ENCODE results near the gene TOR4A. TPM values are rescaled to one million over a fixed set of nuclear protein-coding genes. Genes with fewer than 3 reads are reported as not detected.

TOR4A gene
- total RNA-seq, 2 donors from 2014 or later, result 2.6 to 8.8 TPM

DNA sequence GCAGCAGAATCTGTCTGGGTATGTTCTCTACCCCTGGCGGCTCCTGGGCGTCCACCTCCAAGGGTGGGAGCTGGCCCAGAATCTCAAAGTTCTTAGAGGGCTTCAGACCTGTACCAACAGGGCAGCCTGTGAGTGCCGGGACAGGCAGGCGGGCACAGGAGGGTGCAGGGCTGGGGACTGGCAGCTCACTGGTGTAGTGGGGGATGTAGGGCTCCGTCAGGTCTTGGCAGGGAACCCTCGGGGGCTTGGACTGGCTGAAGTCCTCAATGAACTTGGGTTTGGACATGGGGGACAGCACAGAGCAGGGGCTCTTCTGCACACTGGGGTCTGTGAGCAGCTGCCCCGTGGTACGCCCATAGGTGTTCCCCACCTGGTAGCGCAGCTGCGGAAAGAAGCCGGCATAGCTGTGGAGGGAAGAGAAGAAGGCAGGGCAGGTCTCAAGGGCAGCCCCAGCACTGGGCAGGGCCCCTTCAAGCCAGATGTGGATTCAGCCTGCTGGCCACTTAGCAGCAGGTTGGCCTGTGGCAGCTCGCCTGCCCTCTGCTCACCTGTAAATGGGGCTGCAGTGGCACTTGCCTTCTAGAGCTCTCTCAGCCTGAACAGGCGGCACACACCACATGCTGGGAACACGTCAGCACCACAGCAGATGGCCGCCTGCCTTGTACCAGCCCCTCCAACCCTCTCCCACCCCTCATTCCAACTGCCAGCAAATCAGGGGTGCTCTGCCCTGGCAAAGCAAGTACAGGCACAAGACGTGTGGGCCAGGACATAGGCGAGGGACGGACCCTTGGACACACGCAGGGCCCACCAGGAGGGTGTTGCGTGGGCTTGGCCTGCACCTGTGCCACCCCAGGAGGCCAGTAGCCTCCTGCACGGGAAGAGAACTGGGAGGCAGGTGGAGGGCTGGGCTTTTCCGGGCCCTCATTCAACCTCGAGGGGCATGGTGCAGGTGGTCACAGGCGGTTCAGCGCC lies 31.8 kb upstream of the TOR4A start:
- Mint-ChIP-seq H3K36me3 (peaks cover 14 to 15% of the 10 kb centered on the region in 2 donors), H3K27ac (peak overlapping the region; percentile 14 to 97), H3K9me3 (no peaks in the 10 kb centered on the region)
- ATAC-seq, result no peak
- peak in 1 of 2 donors; percentile 56 for DNase-seq (ENCODE audit: low spot score in 2 of 2)

DNA sequence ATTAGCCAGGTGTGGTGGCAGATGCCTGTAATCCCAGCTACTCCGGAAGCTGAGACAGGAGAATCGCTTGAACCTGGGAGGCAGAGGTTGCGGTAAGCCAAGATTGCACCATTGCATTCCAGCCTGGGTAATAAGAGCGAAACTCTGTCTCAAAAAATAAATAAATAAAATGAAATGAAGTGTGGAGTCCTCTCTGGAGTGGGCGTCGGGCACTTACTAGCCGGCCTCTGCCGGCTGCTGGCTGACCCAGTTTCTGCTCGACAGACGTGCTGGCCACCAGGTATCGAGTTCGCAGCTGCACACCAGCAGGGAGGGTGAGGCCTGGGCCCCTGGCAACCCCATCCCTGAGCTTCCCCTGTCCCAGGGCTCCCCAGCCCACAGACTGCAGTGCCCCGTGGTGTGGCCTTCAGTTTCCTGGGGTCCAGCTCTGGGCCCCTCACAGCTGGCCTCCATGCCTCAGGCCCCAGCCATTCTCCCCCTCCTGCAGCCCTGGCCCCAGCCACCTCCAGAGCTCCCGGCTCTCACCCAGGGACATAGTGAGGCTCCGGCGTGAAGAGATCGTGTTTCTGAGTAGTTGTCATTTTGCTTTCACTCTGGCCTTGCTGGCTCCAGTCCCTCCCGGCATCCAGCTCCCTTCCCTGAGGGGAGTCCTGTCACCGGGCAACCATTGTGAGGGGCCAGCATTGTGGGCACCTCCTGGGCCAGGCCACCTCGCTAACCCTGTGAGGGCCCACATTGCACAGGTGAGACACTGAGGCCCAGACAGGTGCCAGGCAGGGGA lies 30.2 kb upstream of the TOR4A start:
- DNase-seq (ENCODE audit: low spot score in 2 of 2), result peak in 1 of 2 donors; percentile 55
- ATAC-seq, result peak in 1 of 2 donors; percentile 6
- Mint-ChIP-seq H3K9me3 (no peaks in the 10 kb centered on the region), H3K36me3 (peaks cover 9 to 10% of the 10 kb centered on the region in 2 donors), H3K27ac (no peak overlapping the region)

DNA sequence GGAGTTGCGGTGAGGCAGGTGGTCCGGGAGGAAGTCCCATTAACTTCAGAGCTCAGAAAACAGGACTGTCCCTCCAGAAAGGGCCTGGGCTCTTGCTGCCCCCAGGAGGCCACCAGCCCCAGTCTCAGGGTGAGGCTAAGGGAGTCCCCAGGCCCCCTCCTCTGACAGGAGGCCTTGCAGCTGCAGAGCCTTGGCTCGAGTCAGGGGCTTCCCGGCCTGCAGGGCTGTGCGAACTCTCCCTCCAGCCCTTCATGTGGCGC lies 29.7 kb upstream of the TOR4A start:
- no peaks in the 10 kb centered on the region for H3K9me3 Mint-ChIP-seq
- no peak for DNase-seq (ENCODE audit: low spot score in 2 of 2)
- H3K36me3 Mint-ChIP-seq, result peaks cover 4 to 5% of the 10 kb centered on the region in 2 donors
- no peak overlapping the region for H3K27ac Mint-ChIP-seq
- ATAC-seq, result no peak

DNA sequence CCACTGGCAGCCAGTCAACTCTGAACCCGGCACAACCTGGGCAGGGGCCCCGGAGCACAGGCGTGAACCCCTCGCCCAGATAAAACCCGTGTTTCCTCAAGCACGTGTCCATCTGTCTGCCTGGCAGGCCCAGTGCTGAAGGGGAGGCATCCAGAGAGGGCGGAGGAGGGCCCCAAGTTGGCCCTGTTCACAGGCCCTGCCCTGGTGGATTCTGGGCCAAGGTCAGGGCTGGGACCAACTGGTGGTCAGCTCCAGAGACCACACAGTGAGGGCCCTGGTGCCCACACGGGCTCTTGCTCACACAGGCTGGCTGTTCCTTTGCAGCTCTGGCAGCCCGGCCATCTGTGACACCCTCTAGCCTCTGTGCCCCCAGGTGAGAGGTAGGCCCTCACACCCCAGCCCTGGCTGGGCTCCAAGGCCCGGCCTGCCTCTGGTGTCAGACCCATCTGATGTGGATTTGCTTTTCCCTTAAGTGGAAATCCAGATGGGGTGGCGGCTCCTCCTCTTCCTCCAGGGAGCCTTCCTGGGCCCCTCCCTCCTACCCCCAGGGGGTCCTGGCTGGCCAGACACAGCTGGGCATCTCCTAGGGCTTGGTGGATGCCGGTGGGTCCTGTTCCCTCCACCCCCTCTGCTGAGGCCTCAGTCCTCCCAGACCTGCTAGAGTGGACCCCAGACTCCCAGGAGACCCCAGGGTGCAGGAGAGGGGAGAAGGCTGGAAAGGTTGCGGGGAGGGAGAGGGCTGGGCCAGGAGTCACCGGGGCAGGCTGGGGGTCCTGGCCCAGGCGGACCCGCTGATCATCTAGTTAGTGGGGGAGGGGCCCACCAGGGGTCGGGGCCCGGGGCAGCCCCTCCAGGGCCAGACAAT lies 27.0 kb upstream of the TOR4A start:
- no peak for ATAC-seq
- H3K36me3 Mint-ChIP-seq, result peaks cover 0 to 4% of the 10 kb centered on the region in 2 donors
- no peak for DNase-seq (ENCODE audit: low spot score in 2 of 2)
- no peak overlapping the region for H3K27ac Mint-ChIP-seq
- no peaks in the 10 kb centered on the region for H3K9me3 Mint-ChIP-seq

DNA sequence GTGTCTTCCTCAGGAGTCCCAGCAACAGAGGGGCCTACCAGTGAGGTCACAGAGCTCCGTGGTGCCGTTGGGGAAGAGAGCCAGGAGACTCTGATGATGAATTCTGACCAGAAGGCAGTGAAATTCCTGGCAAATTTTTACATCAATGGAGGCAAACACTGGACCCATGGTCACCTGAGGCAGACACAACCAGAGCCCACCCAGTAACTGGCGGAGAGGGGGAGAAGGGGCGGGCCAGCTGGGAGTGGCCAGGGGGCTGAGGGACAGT lies 26.4 kb upstream of the TOR4A start, which contains the start of gene STPG3:
Gene STPG3, plus strand, starts transcription at position 93 of the 268 bp plus-strand sequence. Its CDS starts 1 bp downstream, at position 94.
- DNase-seq (ENCODE audit: low spot score in 2 of 2), result no peak
- no peak for ATAC-seq
- H3K36me3 Mint-ChIP-seq, result peaks cover 0 to 10% of the 10 kb centered on the region in 2 donors
- H3K9me3 Mint-ChIP-seq, result no peaks in the 10 kb centered on the region
- no peak within 1 kb of the TSS for H3K27ac Mint-ChIP-seq

DNA sequence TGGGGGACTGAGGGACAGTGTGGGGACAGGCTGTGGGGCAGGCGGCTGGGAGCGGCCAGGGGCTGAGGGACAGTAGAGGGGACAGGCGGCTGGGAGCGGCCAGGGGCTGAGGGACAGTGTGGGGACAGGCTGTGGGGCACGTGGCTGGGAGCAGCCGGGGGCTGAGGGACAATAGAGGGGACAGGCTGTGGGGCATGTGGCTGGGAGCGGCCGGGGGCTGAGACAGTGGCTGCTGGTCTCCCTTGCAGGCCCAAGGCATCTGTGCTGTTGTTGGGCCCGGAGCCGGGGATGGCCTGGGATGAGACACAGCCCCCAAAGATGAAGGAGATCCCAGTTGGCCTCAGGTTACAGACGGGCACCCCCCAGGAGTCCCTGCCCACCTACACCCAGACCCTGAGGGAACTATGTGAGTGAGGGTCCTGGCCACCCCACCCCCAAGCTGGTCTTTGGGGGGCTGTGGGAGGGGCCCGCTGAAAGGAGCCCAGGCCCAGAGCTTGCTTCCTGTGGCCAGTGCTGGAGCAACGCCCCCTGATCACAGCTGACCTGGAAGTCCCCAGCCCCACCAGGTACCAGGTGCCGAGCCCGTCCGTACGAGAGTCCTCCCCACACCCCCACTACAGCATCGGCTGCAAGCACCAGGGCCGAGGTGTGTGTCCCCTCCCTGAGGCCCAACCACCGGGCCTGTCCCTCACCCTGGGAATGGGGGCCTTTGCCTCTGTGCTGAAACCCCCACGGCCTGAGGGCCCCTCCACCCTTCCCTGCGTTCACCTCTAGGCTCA lies 25.8 kb upstream of the TOR4A start:
- no peak overlapping the region for H3K27ac Mint-ChIP-seq
- no peaks in the 10 kb centered on the region for H3K9me3 Mint-ChIP-seq
- no peak for DNase-seq (ENCODE audit: low spot score in 2 of 2)
- ATAC-seq, result no peak
- H3K36me3 Mint-ChIP-seq, result peaks cover 0 to 16% of the 10 kb centered on the region in 2 donors

DNA sequence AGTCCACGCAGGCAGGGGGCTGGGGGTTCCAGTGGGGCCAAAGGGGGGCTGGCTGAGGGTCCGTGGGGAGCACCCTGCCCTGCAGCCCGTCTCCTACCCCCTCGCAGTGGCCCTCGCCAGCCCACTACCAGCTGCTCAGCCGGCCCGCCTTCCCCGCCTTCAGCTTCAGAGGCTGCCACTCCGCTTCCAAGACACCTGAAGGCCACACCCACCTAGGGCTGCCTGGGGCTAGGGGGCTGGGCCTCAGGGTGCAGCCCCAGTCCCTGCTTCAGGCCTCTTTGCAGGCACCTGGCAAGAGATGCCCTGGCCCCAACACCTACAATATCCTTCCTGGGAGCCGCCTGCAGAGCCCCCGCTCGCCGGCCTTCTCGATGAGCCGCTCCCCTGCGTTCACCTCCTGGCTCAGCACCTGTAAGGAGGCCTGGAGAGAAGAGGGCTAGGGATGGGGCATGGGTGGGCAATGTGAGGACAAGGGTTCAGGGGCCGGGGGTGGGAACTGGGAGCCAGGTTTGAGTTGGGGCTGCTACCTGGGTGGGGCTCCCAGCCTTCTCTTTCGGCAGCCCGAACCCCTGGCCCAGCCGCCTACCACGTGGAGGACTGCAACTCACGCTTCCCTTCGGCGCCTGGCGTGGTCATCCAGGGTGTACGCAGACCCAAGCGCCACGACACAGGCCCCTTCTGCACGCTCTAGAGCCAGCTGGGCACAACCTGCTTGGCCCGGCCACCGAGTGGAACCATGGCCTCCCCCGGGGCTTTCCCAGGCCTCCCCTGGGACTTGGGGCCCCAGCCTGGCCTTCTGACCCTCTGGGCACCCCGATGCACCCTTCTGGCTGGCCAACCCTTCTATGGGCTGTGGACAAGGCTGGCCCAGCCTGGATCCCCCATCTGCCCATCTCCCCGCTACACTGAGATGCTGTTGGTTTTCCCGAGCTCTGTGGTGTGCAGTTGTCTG lies 24.7 kb upstream of the TOR4A start:
- H3K36me3 Mint-ChIP-seq, result peaks cover 0 to 16% of the 10 kb centered on the region in 2 donors
- H3K27ac Mint-ChIP-seq, result no peak overlapping the region
- ATAC-seq (no peak), DNase-seq (ENCODE audit: low spot score in 2 of 2) (no peak)
- no peaks in the 10 kb centered on the region for H3K9me3 Mint-ChIP-seq

DNA sequence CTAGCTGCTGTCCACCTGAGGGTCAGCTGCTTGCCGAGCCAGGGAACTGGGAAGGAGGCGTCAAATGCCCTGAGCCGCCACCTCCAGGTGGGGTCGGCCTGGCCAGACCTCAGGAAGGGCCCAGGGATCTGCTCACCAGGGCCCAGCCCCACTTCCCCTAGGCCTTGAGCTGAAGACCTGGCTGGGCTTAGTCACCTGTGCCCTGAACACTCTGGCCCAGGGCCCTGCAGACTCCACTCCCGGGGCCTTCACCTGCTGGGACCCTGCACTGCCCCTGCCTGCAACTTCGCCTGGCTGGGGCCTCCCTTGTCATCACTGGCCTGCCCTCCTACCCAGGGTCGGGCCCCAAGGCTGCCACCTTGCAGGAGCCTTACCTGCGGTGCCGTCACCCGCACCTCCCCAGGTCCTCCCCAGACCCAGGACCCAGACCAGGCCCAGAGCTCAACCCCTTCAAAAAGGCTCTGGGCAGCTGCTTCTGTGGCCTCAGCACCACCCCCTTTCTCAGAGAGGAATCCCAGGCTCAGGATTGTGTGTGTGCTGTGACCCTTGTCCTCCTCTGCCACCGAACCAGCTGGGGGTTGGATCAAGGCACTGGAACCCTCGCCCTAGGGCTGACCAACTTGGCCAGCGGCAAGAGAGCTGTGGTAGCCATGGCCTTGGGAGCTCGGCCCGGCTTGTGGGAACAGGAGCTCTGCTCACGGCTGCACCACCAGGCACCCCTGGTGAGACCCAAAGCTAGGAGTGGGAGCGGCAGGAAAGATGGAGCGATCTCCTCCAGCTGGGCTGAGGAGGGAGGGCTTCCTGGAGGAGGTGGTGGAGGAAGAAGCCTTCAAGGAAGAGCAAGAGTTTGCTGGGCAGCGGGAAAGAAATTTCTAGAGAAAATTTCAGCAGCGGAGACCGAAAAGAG lies 23.6 kb upstream of the TOR4A start:
- DNase-seq (ENCODE audit: low spot score in 2 of 2), result no peak
- peaks cover 0 to 16% of the 10 kb centered on the region in 2 donors for H3K36me3 Mint-ChIP-seq

DNA sequence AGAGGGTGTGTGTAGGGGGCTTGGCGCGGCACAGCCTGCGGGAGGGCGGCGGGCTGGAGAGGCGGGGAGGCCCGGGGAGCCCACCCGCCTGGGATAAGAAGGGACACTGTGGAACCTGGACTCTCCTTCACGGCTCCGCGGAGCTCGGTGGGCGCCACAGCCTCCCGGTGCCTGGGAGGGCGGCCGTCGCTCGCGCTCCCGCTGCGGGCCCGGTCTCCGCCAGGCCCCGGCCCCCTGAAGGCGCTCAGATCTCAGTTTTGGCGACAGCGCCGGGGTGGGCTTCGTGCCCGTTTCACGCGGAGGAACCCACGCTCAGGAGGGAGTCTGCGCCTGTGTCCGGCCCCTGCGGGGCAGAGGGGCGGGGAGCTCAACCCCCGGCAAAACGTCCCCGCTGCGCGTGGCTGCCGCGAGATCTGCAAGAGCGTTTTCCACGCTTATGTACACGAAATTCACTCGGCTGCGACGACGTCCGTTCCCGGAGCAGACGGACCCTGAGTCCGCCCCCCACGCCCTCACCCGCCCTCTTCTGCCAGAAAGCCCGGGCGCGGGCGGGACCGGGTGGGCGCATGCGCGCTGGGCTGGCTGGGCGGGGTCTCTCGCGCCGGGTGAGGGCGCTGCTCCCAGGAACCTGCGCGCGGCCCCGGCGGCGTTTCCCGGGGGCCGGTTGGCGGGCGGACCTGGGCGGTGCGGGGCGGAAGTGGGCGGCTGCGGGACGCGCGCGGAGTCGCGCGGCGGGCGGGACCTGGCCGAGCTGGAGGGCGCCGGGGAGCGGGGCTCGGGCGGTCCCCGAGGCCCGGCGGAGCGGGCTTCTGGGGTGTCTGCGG lies 22.7 kb upstream of the TOR4A start, which contains the start of gene NELFB:
Gene NELFB, plus strand, starts transcription at position 704 of the 824 bp plus-strand sequence.
- peak; percentile 81 to 90 for ATAC-seq
- DNase-seq (ENCODE audit: low spot score in 2 of 2), result peak; percentile 97 to 100
- H3K9me3 Mint-ChIP-seq, result no peaks in the 10 kb centered on the region
- H3K27ac Mint-ChIP-seq, result peak within 1 kb of the TSS; percentile 84 to 85
- peaks cover 0 to 16% of the 10 kb centered on the region in 2 donors for H3K36me3 Mint-ChIP-seq

More for the DNA sequence above, 23.6 kb upstream of the TOR4A start:
- no peak for ATAC-seq
- no peaks in the 10 kb centered on the region for H3K9me3 Mint-ChIP-seq
- H3K27ac Mint-ChIP-seq, result peak overlapping the region; percentile 84 to 85

DNA sequence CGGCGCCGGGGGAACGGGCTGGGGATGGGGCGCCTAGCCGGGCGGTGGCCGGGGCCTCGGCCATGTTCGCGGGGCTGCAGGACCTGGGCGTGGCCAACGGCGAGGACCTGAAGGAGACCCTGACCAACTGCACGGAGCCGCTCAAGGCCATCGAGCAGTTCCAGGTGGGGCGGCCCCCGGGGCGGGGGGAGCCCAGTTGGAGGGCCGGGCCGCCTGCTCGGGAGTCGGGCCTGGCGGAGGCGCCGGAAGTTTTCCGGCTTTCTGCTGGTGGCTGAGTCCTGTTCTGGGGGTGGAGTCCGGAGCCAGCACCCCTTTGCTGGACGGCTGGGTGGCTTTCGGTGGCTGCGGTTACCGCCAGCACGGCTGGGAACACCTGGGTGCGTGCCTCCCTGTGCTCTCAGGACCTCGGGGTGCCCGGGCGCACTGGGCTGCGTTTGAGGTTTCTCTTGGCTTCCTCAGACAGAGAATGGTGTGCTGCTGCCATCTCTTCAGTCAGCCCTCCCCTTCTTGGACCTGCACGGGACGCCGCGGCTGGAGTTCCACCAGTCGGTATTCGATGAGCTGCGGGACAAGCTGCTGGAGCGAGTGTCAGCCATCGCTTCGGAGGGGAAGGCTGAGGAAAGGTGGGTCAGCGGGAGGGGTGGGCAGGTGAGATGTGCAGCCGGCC lies 21.9 kb upstream of the TOR4A start:
- peak; percentile 31 to 67 for ATAC-seq
- peaks cover 0 to 16% of the 10 kb centered on the region in 2 donors for H3K36me3 Mint-ChIP-seq
- no peaks in the 10 kb centered on the region for H3K9me3 Mint-ChIP-seq
- DNase-seq (ENCODE audit: low spot score in 2 of 2), result no peak
- peak overlapping the region in 1 of 2 donors; percentile 77 for H3K27ac Mint-ChIP-seq

DNA sequence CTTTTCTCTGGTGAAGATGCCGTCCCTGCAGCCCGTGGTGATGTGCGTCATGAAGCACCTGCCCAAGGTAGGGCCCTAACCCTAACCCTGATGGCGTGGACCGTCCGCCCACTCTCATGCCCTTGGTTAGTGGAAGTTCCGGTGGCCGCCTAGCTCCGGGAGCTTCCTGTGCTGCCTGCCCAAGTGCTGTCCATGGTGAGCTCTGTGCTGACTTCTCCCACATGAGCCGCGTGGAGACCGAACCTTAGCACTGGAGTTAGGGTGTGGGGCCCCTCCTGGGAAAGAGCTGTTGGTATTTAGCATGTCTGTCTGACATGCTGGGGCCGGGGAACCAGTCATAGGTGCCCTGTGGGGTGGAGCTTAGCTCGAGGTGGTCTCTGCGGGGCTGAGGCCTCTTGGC lies 21.2 kb upstream of the TOR4A start:
- Mint-ChIP-seq H3K27ac (no peak overlapping the region), H3K36me3 (peaks cover 0 to 16% of the 10 kb centered on the region in 2 donors), H3K9me3 (no peaks in the 10 kb centered on the region)
- no peak for DNase-seq (ENCODE audit: low spot score in 2 of 2)
- ATAC-seq, result no peak

DNA sequence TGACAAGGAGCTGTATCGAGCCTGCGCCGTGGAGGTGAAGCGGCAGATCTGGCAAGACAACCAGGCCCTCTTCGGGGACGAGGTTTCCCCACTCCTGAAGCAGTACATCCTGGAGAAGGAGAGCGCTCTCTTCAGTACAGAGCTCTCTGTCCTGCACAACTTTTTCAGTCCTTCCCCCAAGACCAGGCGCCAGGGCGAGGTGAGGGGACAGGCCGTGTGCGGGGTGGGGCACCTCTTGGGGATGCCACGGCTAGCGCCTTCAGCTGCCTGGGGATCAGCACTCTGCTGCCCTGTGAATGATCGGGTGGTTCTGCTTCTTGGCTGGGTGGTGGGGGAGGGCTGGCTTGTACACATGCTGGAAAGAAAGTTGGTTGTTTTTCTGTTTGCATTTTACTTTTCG lies 20.7 kb upstream of the TOR4A start:
- H3K9me3 Mint-ChIP-seq, result no peaks in the 10 kb centered on the region
- DNase-seq (ENCODE audit: low spot score in 2 of 2) (no peak), ATAC-seq (no peak)
- peaks cover 0 to 16% of the 10 kb centered on the region in 2 donors for H3K36me3 Mint-ChIP-seq
- H3K27ac Mint-ChIP-seq, result no peak overlapping the region
